ENCODE measurements around the gene UQCC3. TPM values are rescaled to one million over a fixed set of nuclear protein-coding genes. Genes with fewer than 3 reads are reported as not detected.

UQCC3 gene
- total and polyA plus RNA-seq, 2 donors (not counting 3 experiments of a cell fraction or from before 2014, with no cell fraction given), result 8.6 to 15.5 TPM

DNA sequence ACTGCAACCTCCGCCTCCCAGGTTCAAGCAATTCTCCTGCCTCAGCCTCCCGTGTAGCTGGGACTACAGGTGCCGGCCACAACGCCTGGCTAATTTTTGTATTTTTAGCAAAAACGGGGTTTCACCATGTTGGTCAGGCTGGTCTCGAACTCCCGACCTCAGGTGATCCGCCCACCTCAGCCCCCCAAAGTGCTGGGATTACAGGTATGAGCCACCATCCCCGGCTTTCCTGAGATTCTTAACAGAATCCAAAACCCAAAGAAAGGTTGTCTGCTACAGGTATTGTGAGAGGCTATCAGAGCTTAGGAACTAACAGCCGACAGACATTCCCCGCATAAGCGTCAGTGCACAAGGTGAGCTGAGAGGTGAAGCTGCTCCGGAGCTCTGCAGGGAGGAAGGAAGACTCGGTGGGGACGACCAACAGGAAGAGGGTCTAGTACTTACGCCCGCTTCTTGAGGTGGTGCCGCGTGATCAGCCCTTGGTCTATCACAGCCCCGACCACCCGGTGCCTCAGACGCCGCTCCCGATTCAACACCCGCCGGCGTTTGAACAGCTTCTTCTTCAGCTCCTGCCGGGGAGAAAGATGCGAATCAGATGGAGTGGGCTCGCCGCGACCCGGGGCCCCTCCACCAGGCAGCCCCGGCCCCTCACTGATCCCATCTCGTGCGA lies 6.9 kb upstream of the UQCC3 start:
- Histone ChIP-seq H3K4me2 (ENCODE audit: insufficient read depth, low read length) (peak overlapping the region; percentile 39), H3K9me1 (replicated peaks; ENCODE audit: control insufficient read depth, extremely low read depth, insufficient read depth, low read length) (no peaks in the 10 kb centered on the region), H3K27ac (ENCODE audit: insufficient read depth, low read depth, low read length) (peak overlapping the region; percentile 6), H3K9ac (replicated peaks; ENCODE audit: extremely low read depth, insufficient read depth, low read length) (peak overlapping the region; percentile 69), H3K4me1 (ENCODE audit: control insufficient read depth, extremely low read depth, insufficient read depth, low read length) (peaks cover 16% of the 10 kb centered on the region), H2AFZ (ENCODE audit: low read depth, low read length) (peak overlapping the region; percentile 4), H3K27me3 (ENCODE audit: control insufficient read depth in 2 of 2, insufficient read depth in 2 of 2, low read length in 2 of 2) (no peaks in the 10 kb centered on the region), H3K9me3 (replicated peaks; ENCODE audit: control insufficient read depth, insufficient read depth, low read length) (no peaks in the 10 kb centered on the region), H3K4me3 (replicated peaks in 1 of 3; ENCODE audit: insufficient read depth in 1 of 3, low read depth in 1 of 3, low read length in 3 of 3) (peak overlapping the region; percentile 42 to 83 (median 59)), H3K79me2 (ENCODE audit: control insufficient read depth, insufficient read depth, low read length) (peaks cover 31% of the 10 kb centered on the region), H4K20me1 (replicated peaks; ENCODE audit: control insufficient read depth, extremely low read depth, insufficient read depth, low read length) (no peaks in the 10 kb centered on the region), H3K36me3 (ENCODE audit: control insufficient read depth in 2 of 2, extremely low read depth in 1 of 2, insufficient read depth in 2 of 2, low read length in 2 of 2) (peaks cover 0 to 2% of the 10 kb centered on the region in 2 experiments)
- TSS peak; percentile 53 for BruUV-seq (replicated peaks)
- FAIRE-seq, result peak; percentile 53
- TF ChIP-seq FOS (IDR thresholded peaks at IDR 0.05; ENCODE audit: borderline replicate concordance, insufficient read depth, low read length) (no peak), POLR2AphosphoS5 (IDR thresholded peaks at IDR 0.05; ENCODE audit: insufficient read depth, low read depth, low read length) (no peak), POLR2A (IDR thresholded peaks at IDR 0.05; ENCODE audit: low read depth, low read length) (no peak), GATA2 (IDR thresholded peaks at IDR 0.05; ENCODE audit: insufficient read depth, insufficient read length, low read depth, low read length) (no peak), MYC (IDR thresholded peaks at IDR 0.05; ENCODE audit: low read depth, low read length) (no peak), JUN (IDR thresholded peaks at IDR 0.05; ENCODE audit: borderline replicate concordance, insufficient read depth, insufficient read length, low read depth) (no peak)
- TF ChIP-seq, protein P1, sequence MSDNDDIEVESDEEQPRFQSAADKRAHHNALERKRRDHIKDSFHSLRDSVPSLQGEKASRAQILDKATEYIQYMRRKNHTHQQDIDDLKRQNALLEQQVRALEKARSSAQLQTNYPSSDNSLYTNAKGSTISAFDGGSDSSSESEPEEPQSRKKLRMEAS (IDR thresholded peaks at IDR 0.05; ENCODE audit: insufficient read depth, insufficient read length), result no peak
- TF ChIP-seq, protein P2, sequence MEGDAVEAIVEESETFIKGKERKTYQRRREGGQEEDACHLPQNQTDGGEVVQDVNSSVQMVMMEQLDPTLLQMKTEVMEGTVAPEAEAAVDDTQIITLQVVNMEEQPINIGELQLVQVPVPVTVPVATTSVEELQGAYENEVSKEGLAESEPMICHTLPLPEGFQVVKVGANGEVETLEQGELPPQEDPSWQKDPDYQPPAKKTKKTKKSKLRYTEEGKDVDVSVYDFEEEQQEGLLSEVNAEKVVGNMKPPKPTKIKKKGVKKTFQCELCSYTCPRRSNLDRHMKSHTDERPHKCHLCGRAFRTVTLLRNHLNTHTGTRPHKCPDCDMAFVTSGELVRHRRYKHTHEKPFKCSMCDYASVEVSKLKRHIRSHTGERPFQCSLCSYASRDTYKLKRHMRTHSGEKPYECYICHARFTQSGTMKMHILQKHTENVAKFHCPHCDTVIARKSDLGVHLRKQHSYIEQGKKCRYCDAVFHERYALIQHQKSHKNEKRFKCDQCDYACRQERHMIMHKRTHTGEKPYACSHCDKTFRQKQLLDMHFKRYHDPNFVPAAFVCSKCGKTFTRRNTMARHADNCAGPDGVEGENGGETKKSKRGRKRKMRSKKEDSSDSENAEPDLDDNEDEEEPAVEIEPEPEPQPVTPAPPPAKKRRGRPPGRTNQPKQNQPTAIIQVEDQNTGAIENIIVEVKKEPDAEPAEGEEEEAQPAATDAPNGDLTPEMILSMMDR (IDR thresholded peaks at IDR 0.05; ENCODE audit: extremely low read depth in 1 of 2, insufficient read depth in 1 of 2, low read depth in 1 of 2, low read length in 2 of 2), result no peak
- CTCF ChIA-PET, result interaction anchor here (0.9 to 2.5 kb wide), 15 partner anchors 9 to 270 kb away, joined by 3 to 15 read pairs (median 7); partner anchors contain the start of genes B3GAT3, BSCL2, GNG3 and INTS5
- dilution Hi-C loops (cut with MboI; ENCODE audit: extremely low pct_ligation_motif_present, low sequenced_read_pairs) (no loop called here), intact Hi-C loops (cut with micrococcal nuclease) (loop anchor here (1.0 to 5.0 kb wide), 4 partner anchors 11 to 52 kb away; partner anchors contain the start of genes BSCL2, EML3, GNG3 and INTS5)
- POLR2A ChIA-PET, result interaction anchor here (0.6 to 2.2 kb wide), 38 partner anchors 10 to 326 kb away, joined by 3 to 71 read pairs (median 6); partner anchors contain the start of genes AHNAK, B3GAT3, EEF1G and EML3
- DNase-seq (ENCODE audit: low read depth, low spot score), result no peak

Measured in endothelial cell of umbilical vein (primary cell).